HG03432 (cell line): ENCODE data around the gene GSTM4.
A peak's percentile ranks its signal among the peaks of the same experiment; 100 is the strongest.

Experiments used
- ATAC-seq: cut with Tn5 transposase; IDR thresholded peaks from one replicate; pipeline ENCODE4 v1.9.1; 2021; ENCODE audit warnings: mild to moderate bottlenecking, moderate library complexity; ENCODE audit not compliant: unreplicated experiment

GSTM4 gene

GRCh38 chr1:109655615-109656519 lies at the start of gene GSTM4:
Gene GSTM4 (plus strand): TSS chr1:109656099. CDS start chr1:109656390, 291 bp downstream.
- peak; percentile 94 for ATAC-seq

GRCh38 chr1:109609881-109610280 lies 46.0 kb upstream of the GSTM4 start:
- ATAC-seq = no peak

- no peak for ATAC-seq
Observed at GRCh38 chr1:109610609-109611307, 45.1 kb upstream of the GSTM4 start.

GRCh38 chr1:109611308-109611990 lies 44.5 kb upstream of the GSTM4 start:
- ATAC-seq = no peak

- ATAC-seq = no peak
Observed at GRCh38 chr1:109613361-109614147, 42.3 kb upstream of the GSTM4 start.

GRCh38 chr1:109615879-109616278 lies 40.0 kb upstream of the GSTM4 start:
- no peak for ATAC-seq

- no peak for ATAC-seq
Observed at GRCh38 chr1:109616391-109616790, 39.5 kb upstream of the GSTM4 start.

- no peak for ATAC-seq
Observed at GRCh38 chr1:109617291-109617801, 38.6 kb upstream of the GSTM4 start.

GRCh38 chr1:109618661-109619575 lies 37.0 kb upstream of the GSTM4 start:
- no peak for ATAC-seq

GRCh38 chr1:109619576-109620400 lies 36.1 kb upstream of the GSTM4 start, which contains the start of the genes AMPD2 and GNAT2:
Gene AMPD2 (plus strand): TSS chr1:109619837. CDS start chr1:109621176, 1,339 bp downstream.
Gene GNAT2 (minus strand): TSS chr1:109619616. CDS start chr1:109612870, 6,746 bp downstream.
- ATAC-seq = peak; percentile 50

GRCh38 chr1:109620401-109620791 lies 35.5 kb upstream of the GSTM4 start:
- ATAC-seq = peak; percentile 0

GRCh38 chr1:109620841-109621286 lies 35.0 kb upstream of the GSTM4 start:
- ATAC-seq = peak; percentile 79

- ATAC-seq = no peak
Observed at GRCh38 chr1:109621379-109622136, 34.3 kb upstream of the GSTM4 start.

GRCh38 chr1:109622137-109622892 lies 33.6 kb upstream of the GSTM4 start:
- no peak for ATAC-seq

- no peak for ATAC-seq
Observed at GRCh38 chr1:109622895-109623294, 33.0 kb upstream of the GSTM4 start.

- no peak for ATAC-seq
Observed at GRCh38 chr1:109623601-109624161, 32.2 kb upstream of the GSTM4 start.
